Femur (tissue), 1 donor: Measurements from ENCODE around the gene IFITM10.
"Not testable (repeated sequence)": the region's sequence is repeated elsewhere in the genome, so short reads cannot be mapped to it uniquely, and the experiment has no call there.

ENCODE experiments used
- DNase-seq: peaks from one replicate; pipeline ENCODE4 v3.0.0-alpha.2; 2017

The IFITM10 gene

DNA sequence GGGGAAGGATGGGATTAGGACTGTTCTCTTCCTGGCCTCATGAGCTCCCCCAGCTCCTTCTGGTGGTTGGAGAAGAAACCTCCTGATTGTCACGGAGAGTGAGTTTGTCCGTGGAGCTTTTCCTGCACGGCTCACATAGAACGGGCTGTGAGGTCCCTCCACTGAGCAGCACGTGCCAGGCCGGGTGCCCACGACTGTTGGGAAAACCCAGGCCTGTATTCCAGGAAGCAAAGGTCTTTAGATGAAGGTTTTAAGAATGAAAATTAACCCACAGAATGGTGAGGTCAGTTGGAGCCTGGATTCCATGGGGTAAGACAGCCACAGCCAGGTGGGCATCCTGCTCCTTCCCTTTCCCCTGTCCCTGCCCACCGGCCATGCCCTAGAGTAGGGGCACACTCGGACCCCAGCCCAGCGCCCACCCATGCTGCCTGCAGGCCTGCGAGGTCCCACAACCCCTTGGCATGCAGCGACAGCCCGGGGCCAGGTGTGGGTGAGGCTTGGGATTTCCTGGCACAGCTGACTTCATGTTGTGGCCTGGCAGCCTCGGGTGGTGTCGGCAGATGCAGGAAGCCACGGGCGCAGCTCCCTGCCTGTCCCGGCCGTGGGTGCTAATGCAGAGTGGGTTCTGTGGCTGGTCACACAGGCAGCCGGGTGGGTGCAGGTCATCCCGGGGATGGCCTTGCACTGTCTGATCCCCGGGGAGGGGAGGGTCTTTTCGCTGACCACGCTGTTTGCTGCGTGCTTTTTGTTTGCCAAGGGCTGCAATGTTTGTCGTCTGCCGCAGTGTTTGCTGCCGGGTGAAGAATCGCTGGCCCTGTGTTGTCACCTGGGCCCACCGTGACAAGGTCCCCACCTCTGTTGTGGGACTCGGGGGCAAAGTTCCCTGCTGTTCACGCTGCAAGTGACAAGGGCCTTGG is 60.9 kb downstream of the IFITM10 start:
- DNase-seq, result not testable (repeated sequence)

DNA sequence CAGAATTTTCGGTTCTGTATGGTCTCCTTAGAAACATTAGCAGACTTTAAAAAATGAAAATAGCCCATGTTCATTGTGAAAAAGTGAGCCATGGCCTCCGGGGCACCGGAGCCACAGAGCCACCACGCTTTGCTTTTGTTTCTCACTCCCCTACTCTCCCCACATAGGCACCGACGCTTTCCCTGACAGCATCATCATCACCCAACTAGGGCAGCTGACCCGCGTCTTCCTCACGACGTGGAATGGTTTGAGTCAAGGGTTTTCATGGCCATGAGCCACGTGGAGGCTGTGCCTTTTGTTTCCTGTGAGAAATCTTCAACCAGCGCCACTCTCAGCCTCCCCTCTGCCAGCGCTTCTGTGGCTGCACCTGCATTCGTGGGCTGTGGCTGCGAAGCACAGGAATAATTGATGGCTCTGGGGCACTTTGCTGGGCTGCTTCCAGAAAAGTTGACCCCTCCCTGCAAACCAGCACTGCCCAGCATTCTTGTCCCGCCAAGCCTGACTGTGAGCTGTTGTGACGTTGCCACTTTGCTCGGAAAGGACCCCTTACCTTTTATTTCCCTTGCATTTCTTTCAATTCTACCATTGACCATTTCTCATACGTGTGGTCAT is 62.0 kb downstream of the IFITM10 start:
- not testable (repeated sequence) for DNase-seq

DNA sequence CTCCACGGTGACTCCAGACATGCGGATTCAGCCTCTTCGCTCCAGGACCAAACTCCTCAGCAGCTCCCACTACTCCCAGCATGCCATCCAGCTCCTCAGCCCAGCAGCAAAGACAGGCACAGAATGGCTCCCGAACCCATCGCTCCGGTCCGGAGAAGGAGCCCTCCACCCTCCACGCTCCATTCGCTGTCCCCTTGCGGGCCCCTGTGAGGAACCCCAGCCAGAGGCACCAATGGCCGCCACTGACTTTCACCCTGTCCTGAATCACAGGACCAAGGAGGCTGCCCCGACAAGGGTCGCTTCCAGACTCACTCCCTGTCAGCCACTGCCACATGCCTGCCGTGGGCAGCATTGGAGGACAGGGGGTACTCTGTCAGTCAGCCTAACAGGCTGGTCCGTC is 64.2 kb downstream of the IFITM10 start:
- not testable (repeated sequence) for DNase-seq

DNA sequence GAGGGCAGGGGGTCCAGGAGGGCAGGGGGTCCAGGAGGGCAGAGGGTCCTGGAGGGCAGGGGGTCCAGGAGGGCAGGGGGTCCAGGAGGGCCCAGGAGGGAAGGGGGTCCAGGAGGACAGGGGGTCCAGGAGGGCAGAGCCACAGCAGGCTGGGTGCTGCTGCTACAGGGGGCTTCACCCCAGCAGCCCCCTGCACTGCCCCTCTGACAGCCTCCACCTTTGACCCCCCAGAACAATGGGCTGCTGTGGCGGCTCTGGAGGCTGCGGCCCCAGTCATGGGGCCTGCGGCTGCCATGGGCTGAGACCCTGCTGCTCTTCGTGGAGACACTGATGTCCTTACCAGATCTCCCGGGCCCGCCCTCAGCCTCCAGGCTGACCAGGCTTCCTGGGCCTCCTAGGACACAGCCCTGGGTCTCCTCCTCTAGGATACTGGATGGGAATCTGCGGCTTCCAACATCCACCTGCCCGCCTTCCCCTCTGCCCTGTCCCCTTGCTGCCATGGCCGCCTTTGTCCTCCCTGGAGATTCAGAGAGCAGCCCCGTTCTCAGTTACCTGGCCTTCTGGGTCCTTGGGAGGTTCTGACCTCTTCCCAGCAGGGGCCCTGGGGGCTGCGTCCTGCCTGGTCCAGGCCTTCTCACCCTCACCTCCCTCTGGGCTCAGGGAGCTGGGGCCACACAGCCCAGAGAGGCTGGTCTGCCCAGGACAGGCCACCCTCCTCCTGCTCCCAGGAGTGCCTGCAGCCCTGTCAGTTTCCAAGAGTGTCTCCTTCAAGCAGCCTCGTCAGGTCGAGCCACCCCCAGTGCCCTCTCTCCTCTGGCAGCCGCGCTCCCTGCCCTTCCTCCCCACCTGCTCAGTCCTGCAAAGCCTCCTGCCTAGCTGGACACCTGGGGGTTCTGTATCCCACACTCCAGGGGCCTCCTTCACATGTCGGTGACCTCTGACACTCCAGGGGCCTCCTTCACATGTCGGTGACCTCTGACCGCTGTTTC is 65.2 kb downstream of the IFITM10 start:
- DNase-seq, result not testable (repeated sequence)

GRCh38 chr11:1683904-1684572 is 66.4 kb downstream of the IFITM10 start:
- not testable (repeated sequence) for DNase-seq

DNA sequence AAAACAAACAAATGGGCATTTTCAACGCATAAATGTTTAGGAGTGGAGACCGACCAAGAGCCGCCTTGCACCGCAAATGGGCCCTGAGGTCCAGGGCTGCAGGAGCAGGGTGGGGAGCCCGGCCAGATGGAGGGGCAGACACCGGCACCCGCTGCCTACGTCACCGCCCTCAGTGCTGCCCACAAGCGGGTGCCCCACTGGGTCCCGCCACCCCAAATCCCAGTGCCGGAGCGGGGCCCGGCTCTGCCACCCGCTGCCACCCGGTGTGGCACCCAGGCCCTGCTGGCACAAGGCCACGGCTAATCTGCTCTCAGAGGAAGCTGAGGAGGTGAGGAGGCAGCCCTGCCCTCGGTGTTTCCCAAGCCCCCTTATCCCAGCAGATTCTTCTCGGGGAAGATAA is 67.2 kb downstream of the IFITM10 start:
- not testable (repeated sequence) for DNase-seq
